ENCODE measurements around the gene MDFI. TPM values are rescaled to one million over a fixed set of nuclear protein-coding genes. Genes with fewer than 3 reads are reported as not detected.

The MDFI gene
- total RNA-seq, 2 donors from 2014 or later: 52.7 to 80.0 TPM

Small RNA genes within 50 kb of the gene (microRNA-seq; reads per million reads assigned to microRNA genes)
- gene MIR4641 (ENCODE audit: borderline microRNAs expressed): not detected

Other genes with a start within 250 kb of the MDFI start
- gene FOXP4, start 92.1 kb upstream of the MDFI start, total RNA-seq: 10 to 100 TPM; 44.4 to 47.7 TPM
- gene TFEB, start 97.1 kb downstream of the MDFI start, total RNA-seq: under 1 TPM in 1 of 2 donors, not detected in 1; 0.24 TPM
- not detected for gene PGC, start 108.9 kb downstream of the MDFI start, total RNA-seq
- gene FRS3, start 141.4 kb downstream of the MDFI start, total RNA-seq: 10 to 100 TPM in 1 of 2 donors, 1 to 10 TPM in 1; 7.5 to 12.0 TPM
- gene PRICKLE4, start 142.3 kb downstream of the MDFI start, total RNA-seq: 1 to 10 TPM; 2.6 to 3.6 TPM
- 100 to 1,000 TPM; 207 to 212 TPM for gene TOMM6, start 149.2 kb downstream of the MDFI start, total RNA-seq

All from endodermal cell (in vitro differentiated cells).